Naive thymus-derived CD4-positive, alpha-beta T cell (primary cell): ENCODE data around the gene BLOC1S1. TPM values are rescaled to one million over a fixed set of nuclear protein-coding genes. Genes with fewer than 3 reads are reported as not detected.

Experiments
- ATAC-seq: fragments of 150-1000 bp; cut with Tn5 transposase; 2 replicates; pipeline ENCODE4 v1.10.0; 2021; ENCODE audit warnings: mild to moderate bottlenecking, moderate library complexity
- CTCF ChIA-PET: fragments of 350-600 bp; sonication (Branson Sonifier 250); formaldehyde crosslinking; loops from one replicate; lab custom pipeline; 2021; ENCODE audit warnings: antibody characterized with exemption; lab: Charles Lee
- POLR2A ChIA-PET: fragments of 350-600 bp; sonication (Branson Sonifier 250); formaldehyde crosslinking; loops from one replicate; lab custom pipeline; 2021; ENCODE audit warnings: antibody characterized with exemption, inconsistent platforms; lab: Charles Lee
- DNase-seq, 9 donors: peaks; one replicate each; pipeline versions ENCODE4 v3.0.0 to v3.0.0-alpha.2; 2020 to 2022; ENCODE audit warnings: mixed read lengths in 1 of 9
- H3K27ac ChIP-seq: one replicate; pipeline ENCODE4 v1.7.0; 2013; ENCODE audit warnings: mild to moderate bottlenecking, low read depth, low read length, moderate library complexity
- H3K27me3 ChIP-seq, 2 donors: one replicate each; pipeline ENCODE4 v1.7.0; 2013; ENCODE audit warnings: low read length in 2 of 2, mild to moderate bottlenecking in 2 of 2, moderate library complexity in 2 of 2; ENCODE audit not compliant: control insufficient read depth in 2 of 2, insufficient read depth in 2 of 2
- H3K36me3 ChIP-seq, 3 experiments: 1 replicate in 2 of 3; 2 replicates in 1 of 3; pipeline ENCODE4 v1.7.0; 2013; ENCODE audit warnings: low read length in 3 of 3, mild to moderate bottlenecking in 3 of 3, moderate library complexity in 1 of 3; ENCODE audit not compliant: insufficient read depth in 3 of 3, control insufficient read depth in 2 of 3
- H3K4me1 ChIP-seq, 2 donors: one replicate each; pipeline ENCODE4 v1.7.0; 2013; ENCODE audit warnings: low read length in 2 of 2, mild to moderate bottlenecking in 2 of 2, moderate library complexity in 1 of 2; ENCODE audit not compliant: control insufficient read depth in 2 of 2, insufficient read depth in 2 of 2
- H3K4me3 ChIP-seq: 2 replicates; pipeline ENCODE4 v1.7.0; 2013; ENCODE audit warnings: mild to moderate bottlenecking, low read length
- H3K9me3 ChIP-seq, 3 experiments: 1 replicate in 2 of 3; 2 replicates in 1 of 3; pipeline ENCODE4 v1.7.0; 2013; ENCODE audit warnings: low read length in 3 of 3; ENCODE audit not compliant: control insufficient read depth in 2 of 3
- H3K27ac Mint-ChIP-seq, 9 donors: one replicate each; pipeline ENCODE4 v1.8.0; 2020 to 2022; ENCODE audit warnings: mixed read lengths in 9 of 9, mild to moderate bottlenecking in 8 of 9, moderate library complexity in 5 of 9, inconsistent platforms in 2 of 9
- H3K27me3 Mint-ChIP-seq, 5 donors: one replicate each; pipeline ENCODE4 v1.8.0; 2021 to 2022; ENCODE audit warnings: mixed read lengths in 5 of 5, mild to moderate bottlenecking in 1 of 5
- H3K36me3 Mint-ChIP-seq, 5 donors: one replicate each; pipeline ENCODE4 v1.8.0; 2020 to 2022; ENCODE audit warnings: mixed read lengths in 5 of 5, mild to moderate bottlenecking in 3 of 5, inconsistent platforms in 1 of 5
- H3K4me1 Mint-ChIP-seq, 7 donors: one replicate each; pipeline ENCODE4 v1.8.0; 2020 to 2022; ENCODE audit warnings: mixed read lengths in 7 of 7, mild to moderate bottlenecking in 3 of 7, inconsistent platforms in 1 of 7
- H3K4me3 Mint-ChIP-seq, 10 donors: one replicate each; pipeline ENCODE4 v1.8.0; 2020 to 2022; ENCODE audit warnings: mild to moderate bottlenecking in 10 of 10, mixed read lengths in 10 of 10, moderate library complexity in 6 of 10, inconsistent platforms in 2 of 10
- H3K9me3 Mint-ChIP-seq, 11 donors: one replicate each; pipeline ENCODE4 v1.8.0; 2020 to 2022; ENCODE audit warnings: mixed read lengths in 11 of 11, mild to moderate bottlenecking in 4 of 11, inconsistent platforms in 1 of 11, moderate library complexity in 1 of 11
- intact Hi-C, 2 donors: fragments of 100-400 bp; cut with micrococcal nuclease; formaldehyde crosslinking; loops; one replicate each; pipeline ENCODE4 v1.15.1; 2023
- polyA plus RNA-seq, 2 donors: library from polyadenylated mRNA; unstranded; fragments of 300-500 nt; fragmentation: Illumina TruSeq; gene quantifications; one replicate each; pipeline ENCODE4 v1.2.3, GENCODE V29; 2021
- total RNA-seq, 6 experiments: library from RNA in 5 of 6; stranded (reverse) in 5 of 6; gene quantifications; 1 replicate in 5 of 6; 2 replicates in 1 of 6; pipeline ENCODE4 v1.2.3 and lab custom pipeline; 2021 to 2026

BLOC1S1 gene
- total and polyA plus RNA-seq, 7 experiments from 2014 or later: 37.6 to 112 (median 73.5) TPM

- H3K36me3 ChIP-seq: no peaks in the 10 kb centered on the region
- no peak overlapping the region for H3K4me3 ChIP-seq
- Mint-ChIP-seq H3K9me3 (no peaks in the 10 kb centered on the region), H3K36me3 (no peaks in the 10 kb centered on the region), H3K27me3 (peaks cover 0 to 74% (median 25%) of the 10 kb centered on the region in 5 donors), H3K4me3 (peak overlapping the region; percentile 68 to 92 (median 82)), H3K27ac (peak overlapping the region in 2 of 9 donors; percentile 7 to 8), H3K4me1 (peaks cover 13 to 23% (median 20%) of the 10 kb centered on the region in 7 donors)
- ChIA-PET POLR2A (interaction anchor here (0.6 kb wide), 1 partner anchor 12 kb away, joined by 3 read pairs; no protein-coding TSS in a partner anchor), CTCF (no interaction called here)
- no peaks in the 10 kb centered on the region for H3K9me3 ChIP-seq
- ATAC-seq: no peak
- no peaks in the 10 kb centered on the region for H3K27me3 ChIP-seq
- H3K4me1 ChIP-seq: peaks cover 4 to 7% of the 10 kb centered on the region in 2 donors
- no peak overlapping the region for H3K27ac ChIP-seq
- no peak for DNase-seq
- intact Hi-C loops: loop anchor here (1.0 to 5.0 kb wide), 2 partner anchors 8 to 61 kb away; partner anchors contain the start of gene BLOC1S1 (in 1 of the 2)
Measured at GRCh38 chr12:55708695-55709233, 7.1 kb upstream of the BLOC1S1 start.

GRCh38 chr12:55711786-55712553 is 3.9 kb upstream of the BLOC1S1 start:
- H3K36me3 Mint-ChIP-seq: no peaks in the 10 kb centered on the region
- intact Hi-C loops: no loop called here
- H3K36me3 ChIP-seq: peaks cover 0 to 4% (median 0%) of the 10 kb centered on the region in 3 experiments
- H3K27me3 ChIP-seq: no peaks in the 10 kb centered on the region
- H3K4me3 Mint-ChIP-seq: no peak overlapping the region
- H3K4me1 Mint-ChIP-seq: peaks cover 22 to 38% (median 34%) of the 10 kb centered on the region in 7 donors
- peak overlapping the region in 1 of 9 donors; percentile 22 for H3K27ac Mint-ChIP-seq
- H3K4me3 ChIP-seq: no peak overlapping the region
- peaks cover 16 to 17% of the 10 kb centered on the region in 2 donors for H3K4me1 ChIP-seq
- POLR2A ChIA-PET: interaction anchor here (2.1 kb wide), 1 partner anchor 11 kb away, joined by 5 read pairs; no protein-coding TSS in a partner anchor
- no peak for DNase-seq
- CTCF ChIA-PET: no interaction called here
- no peak for ATAC-seq
- H3K9me3 ChIP-seq: no peaks in the 10 kb centered on the region
- H3K27me3 Mint-ChIP-seq: peaks cover 0 to 55% (median 22%) of the 10 kb centered on the region in 5 donors
- H3K9me3 Mint-ChIP-seq: peaks cover 0 to 7% (median 0%) of the 10 kb centered on the region in 11 donors
- no peak overlapping the region for H3K27ac ChIP-seq

- intact Hi-C loops: no loop called here
- H3K4me3 Mint-ChIP-seq: no peak overlapping the region
- peak overlapping the region in 1 of 9 donors; percentile 2 for H3K27ac Mint-ChIP-seq
- H3K36me3 Mint-ChIP-seq: no peaks in the 10 kb centered on the region
- H3K4me1 ChIP-seq: peaks cover 21 to 22% of the 10 kb centered on the region in 2 donors
- no peak for ATAC-seq
- ChIA-PET CTCF (interaction anchor here (0.7 kb wide), 1 partner anchor 893 kb away, joined by 3 read pairs; no protein-coding TSS in a partner anchor), POLR2A (interaction anchor here (0.7 to 2.1 kb wide), 2 partner anchors 10 to 1874 kb away, joined by 5 to 6 read pairs; no protein-coding TSS in a partner anchor)
- peaks cover 0 to 4% (median 0%) of the 10 kb centered on the region in 3 experiments for H3K36me3 ChIP-seq
- H3K27me3 Mint-ChIP-seq: peaks cover 0 to 49% (median 20%) of the 10 kb centered on the region in 5 donors
- H3K4me1 Mint-ChIP-seq: peaks cover 28 to 42% (median 38%) of the 10 kb centered on the region in 7 donors
- peaks cover 0 to 7% (median 0%) of the 10 kb centered on the region in 11 donors for H3K9me3 Mint-ChIP-seq
- H3K4me3 ChIP-seq: no peak overlapping the region
- H3K27ac ChIP-seq: no peak overlapping the region
- H3K27me3 ChIP-seq: no peaks in the 10 kb centered on the region
- H3K9me3 ChIP-seq: no peaks in the 10 kb centered on the region
- DNase-seq: no peak
Measured at GRCh38 chr12:55712700-55713415, 3.0 kb upstream of the BLOC1S1 start.

- peaks cover 0 to 7% (median 0%) of the 10 kb centered on the region in 11 donors for H3K9me3 Mint-ChIP-seq
- H3K27me3 Mint-ChIP-seq: peaks cover 0 to 42% (median 12%) of the 10 kb centered on the region in 5 donors
- no peaks in the 10 kb centered on the region for H3K36me3 Mint-ChIP-seq
- ATAC-seq (no peak), DNase-seq (no peak)
- ChIA-PET CTCF (no interaction called here), POLR2A (no interaction called here)
- Histone ChIP-seq H3K4me1 (peaks cover 15 to 19% of the 10 kb centered on the region in 2 donors), H3K27me3 (no peaks in the 10 kb centered on the region), H3K27ac (no peak overlapping the region), H3K9me3 (no peaks in the 10 kb centered on the region), H3K36me3 (peaks cover 0 to 4% (median 2%) of the 10 kb centered on the region in 3 experiments), H3K4me3 (no peak overlapping the region)
- H3K27ac Mint-ChIP-seq: no peak overlapping the region
- peaks cover 21 to 42% (median 38%) of the 10 kb centered on the region in 7 donors for H3K4me1 Mint-ChIP-seq
- H3K4me3 Mint-ChIP-seq: peak overlapping the region in 1 of 10 donors; percentile 9
- intact Hi-C loops: no loop called here
Measured at GRCh38 chr12:55713721-55714120, 2.1 kb upstream of the BLOC1S1 start.

GRCh38 chr12:55715169-55715764 is 579 bp upstream of the BLOC1S1 start:
- Histone ChIP-seq H3K36me3 (peaks cover 0 to 14% (median 5%) of the 10 kb centered on the region in 3 experiments), H3K27ac (peak overlapping the region; percentile 92), H3K4me3 (peak overlapping the region; percentile 96), H3K9me3 (no peaks in the 10 kb centered on the region), H3K4me1 (peaks cover 17 to 19% of the 10 kb centered on the region in 2 donors), H3K27me3 (no peaks in the 10 kb centered on the region)
- Mint-ChIP-seq H3K36me3 (peaks cover 0 to 2% (median 0%) of the 10 kb centered on the region in 5 donors), H3K9me3 (peaks cover 0 to 7% (median 0%) of the 10 kb centered on the region in 11 donors), H3K4me3 (peak overlapping the region; percentile 83 to 98 (median 94)), H3K27me3 (peaks cover 0 to 28% (median 0%) of the 10 kb centered on the region in 5 donors), H3K4me1 (peaks cover 15 to 40% (median 35%) of the 10 kb centered on the region in 7 donors), H3K27ac (peak overlapping the region; percentile 91 to 98 (median 97))
- CTCF ChIA-PET: interaction anchor here (0.5 to 7.5 kb wide), 3 partner anchors 23 to 364 kb away, joined by 3 to 46 read pairs (median 5); no protein-coding TSS in a partner anchor
- no peak for DNase-seq
- intact Hi-C loops: loop anchor here in 1 of 2 donors (5.0 kb wide), 1 partner anchor 972 kb away; the partner anchor contains the start of gene PTGES3
- ATAC-seq: no peak
- POLR2A ChIA-PET: interaction anchor here (0.6 to 2.9 kb wide), 15 partner anchors 9 to 1468 kb away, joined by 3 to 24 read pairs (median 4); partner anchors contain the start of genes CD63, ORMDL2, RAB5B and SARNP
